Prostate gland (tissue), 2 donors: ENCODE measurements around the gene TTC27.

Experiments
- POLR2A ChIP-seq: fragments of 450-650 bp; IDR thresholded peaks from one replicate; pipeline ENCODE4 v1.6.1; 2016; ENCODE audit warnings: antibody characterized with exemption, mild to moderate bottlenecking
- POLR2AphosphoS5 ChIP-seq: sonication (generic); formaldehyde crosslinking; IDR thresholded peaks from one replicate; pipeline ENCODE4 v1.6.1; 2017; ENCODE audit warnings: antibody characterized with exemption
- TF ChIP-seq, protein P1 (sequence below), 4 experiments: fragments of 200-600 bp in 2 of 4; fragments of 450-650 bp in 2 of 4; sonication (generic) in 2 of 4; IDR thresholded peaks; 1 replicate in 3 of 4; 2 replicates in 1 of 4; pipeline ENCODE4 v1.5.1; 2016 to 2019; ENCODE audit warnings: antibody characterized with exemption in 4 of 4, mild to moderate bottlenecking in 2 of 4, moderate library complexity in 2 of 4

DNA sequence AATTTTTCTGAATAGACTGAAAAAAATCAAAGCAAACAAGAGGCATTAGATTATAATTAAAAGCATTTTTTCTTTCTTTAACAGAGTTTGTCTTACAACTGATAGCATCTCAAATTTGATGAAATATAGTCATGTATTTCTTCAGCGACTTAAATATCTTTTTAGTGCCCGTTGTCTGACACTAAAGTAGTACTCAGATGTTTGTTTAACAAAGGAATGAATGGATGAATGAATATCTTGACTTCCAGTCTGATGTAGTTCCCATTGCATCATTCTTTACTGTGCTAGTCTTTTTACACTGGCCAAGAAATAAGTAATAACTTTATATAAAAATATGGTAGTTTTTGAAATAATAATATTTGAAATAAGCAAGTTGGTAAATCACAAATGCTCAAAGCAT, 111.1 kb downstream of the TTC27 start:
- TF ChIP-seq, protein P1, sequence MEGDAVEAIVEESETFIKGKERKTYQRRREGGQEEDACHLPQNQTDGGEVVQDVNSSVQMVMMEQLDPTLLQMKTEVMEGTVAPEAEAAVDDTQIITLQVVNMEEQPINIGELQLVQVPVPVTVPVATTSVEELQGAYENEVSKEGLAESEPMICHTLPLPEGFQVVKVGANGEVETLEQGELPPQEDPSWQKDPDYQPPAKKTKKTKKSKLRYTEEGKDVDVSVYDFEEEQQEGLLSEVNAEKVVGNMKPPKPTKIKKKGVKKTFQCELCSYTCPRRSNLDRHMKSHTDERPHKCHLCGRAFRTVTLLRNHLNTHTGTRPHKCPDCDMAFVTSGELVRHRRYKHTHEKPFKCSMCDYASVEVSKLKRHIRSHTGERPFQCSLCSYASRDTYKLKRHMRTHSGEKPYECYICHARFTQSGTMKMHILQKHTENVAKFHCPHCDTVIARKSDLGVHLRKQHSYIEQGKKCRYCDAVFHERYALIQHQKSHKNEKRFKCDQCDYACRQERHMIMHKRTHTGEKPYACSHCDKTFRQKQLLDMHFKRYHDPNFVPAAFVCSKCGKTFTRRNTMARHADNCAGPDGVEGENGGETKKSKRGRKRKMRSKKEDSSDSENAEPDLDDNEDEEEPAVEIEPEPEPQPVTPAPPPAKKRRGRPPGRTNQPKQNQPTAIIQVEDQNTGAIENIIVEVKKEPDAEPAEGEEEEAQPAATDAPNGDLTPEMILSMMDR (IDR thresholded peaks at IDR 0.05) = no peak
- TF ChIP-seq POLR2AphosphoS5 = no peak
- no peak for TF ChIP-seq POLR2A
